Endothelial cell of umbilical vein (primary cell): ENCODE results near the gene EVI5.

ENCODE experiments used
- EZH2 ChIP-seq: IDR thresholded peaks from 2 replicates; pipeline ENCODE4 v1.6.1; 2012; ENCODE audit warnings: borderline replicate concordance, low read depth, mild to moderate bottlenecking, moderate library complexity, low read length, inconsistent platforms; ENCODE audit not compliant: severe bottlenecking
- GATA2 ChIP-seq: IDR thresholded peaks from 2 replicates; pipeline ENCODE4 v1.7.0; 2011; ENCODE audit warnings: low read depth, mild to moderate bottlenecking, moderate library complexity, mixed read lengths, low read length; ENCODE audit not compliant: insufficient read length, insufficient read depth
- MYC ChIP-seq: IDR thresholded peaks from one replicate; pipeline ENCODE4 v1.6.1; 2011; ENCODE audit warnings: mild to moderate bottlenecking, low read depth, low read length
- POLR2A ChIP-seq: IDR thresholded peaks from 2 replicates; pipeline ENCODE4 v1.6.1; 2012; ENCODE audit warnings: low read depth, mild to moderate bottlenecking, control low read depth, low read length
- POLR2AphosphoS5 ChIP-seq: IDR thresholded peaks from 2 replicates; pipeline ENCODE4 v1.6.1; 2012; ENCODE audit warnings: low read depth, mild to moderate bottlenecking, control low read depth, low read length, moderate library complexity; ENCODE audit not compliant: insufficient read depth
- TF ChIP-seq, protein P1 (sequence below), 2 donors: IDR thresholded peaks; 1 replicate in 1 of 2; 2 replicates in 1 of 2; pipeline ENCODE4 v1.5.1; 2011; ENCODE audit warnings: low read length in 2 of 2, mild to moderate bottlenecking in 2 of 2, moderate library complexity in 2 of 2, control low read depth in 1 of 2, inconsistent platforms in 1 of 2, low read depth in 1 of 2; ENCODE audit not compliant: insufficient read depth in 1 of 2; ENCODE audit errors: extremely low read depth in 1 of 2
- TF ChIP-seq, protein P2 (sequence below): IDR thresholded peaks from 2 replicates; pipeline ENCODE4 v1.6.1; 2011; ENCODE audit not compliant: insufficient read depth, insufficient read length

DNA sequence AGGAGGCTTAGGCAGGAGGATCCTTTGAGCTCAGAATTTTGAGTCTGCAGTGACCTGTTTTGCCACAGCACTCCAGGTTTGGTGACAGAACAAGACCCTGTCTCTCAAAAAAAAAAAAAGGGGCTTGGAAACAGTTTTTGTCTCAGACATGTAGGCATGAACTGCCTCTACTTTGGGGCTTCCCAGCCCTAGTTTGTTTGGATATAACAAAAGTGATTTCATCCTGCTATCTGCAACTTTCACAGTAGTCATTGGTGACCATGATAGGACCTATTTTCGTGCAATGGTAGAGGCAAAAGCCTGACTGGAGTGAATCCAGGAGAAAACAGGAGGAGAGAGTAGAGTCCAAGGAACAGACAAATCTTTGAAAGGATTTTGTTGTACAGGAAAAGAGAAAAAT is 20.3 kb upstream of the EVI5 start:
- TF ChIP-seq, protein P1, sequence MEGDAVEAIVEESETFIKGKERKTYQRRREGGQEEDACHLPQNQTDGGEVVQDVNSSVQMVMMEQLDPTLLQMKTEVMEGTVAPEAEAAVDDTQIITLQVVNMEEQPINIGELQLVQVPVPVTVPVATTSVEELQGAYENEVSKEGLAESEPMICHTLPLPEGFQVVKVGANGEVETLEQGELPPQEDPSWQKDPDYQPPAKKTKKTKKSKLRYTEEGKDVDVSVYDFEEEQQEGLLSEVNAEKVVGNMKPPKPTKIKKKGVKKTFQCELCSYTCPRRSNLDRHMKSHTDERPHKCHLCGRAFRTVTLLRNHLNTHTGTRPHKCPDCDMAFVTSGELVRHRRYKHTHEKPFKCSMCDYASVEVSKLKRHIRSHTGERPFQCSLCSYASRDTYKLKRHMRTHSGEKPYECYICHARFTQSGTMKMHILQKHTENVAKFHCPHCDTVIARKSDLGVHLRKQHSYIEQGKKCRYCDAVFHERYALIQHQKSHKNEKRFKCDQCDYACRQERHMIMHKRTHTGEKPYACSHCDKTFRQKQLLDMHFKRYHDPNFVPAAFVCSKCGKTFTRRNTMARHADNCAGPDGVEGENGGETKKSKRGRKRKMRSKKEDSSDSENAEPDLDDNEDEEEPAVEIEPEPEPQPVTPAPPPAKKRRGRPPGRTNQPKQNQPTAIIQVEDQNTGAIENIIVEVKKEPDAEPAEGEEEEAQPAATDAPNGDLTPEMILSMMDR (IDR thresholded peaks at IDR 0.05; ENCODE audit: extremely low read depth in 1 of 2, insufficient read depth in 1 of 2, low read depth in 1 of 2, low read length in 2 of 2): no peak
- no peak for TF ChIP-seq POLR2AphosphoS5
- no peak for TF ChIP-seq EZH2
- TF ChIP-seq POLR2A: no peak
- TF ChIP-seq, protein P2, sequence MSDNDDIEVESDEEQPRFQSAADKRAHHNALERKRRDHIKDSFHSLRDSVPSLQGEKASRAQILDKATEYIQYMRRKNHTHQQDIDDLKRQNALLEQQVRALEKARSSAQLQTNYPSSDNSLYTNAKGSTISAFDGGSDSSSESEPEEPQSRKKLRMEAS: no peak
- TF ChIP-seq MYC: no peak
- TF ChIP-seq GATA2: no peak
